CD4-positive, alpha-beta memory T cell (primary cell): ENCODE results near the gene MINK1. TPM values are rescaled to one million over a fixed set of nuclear protein-coding genes. Genes with fewer than 3 reads are reported as not detected.

Experiments used
- CTCF ChIA-PET: fragments of 350-600 bp; sonication (Branson Sonifier 250); formaldehyde crosslinking; loops from one replicate; lab custom pipeline; 2021; ENCODE audit warnings: inconsistent platforms; ENCODE audit not compliant: partially characterized antibody; lab: Charles Lee
- POLR2A ChIA-PET: fragments of 350-600 bp; sonication (Branson Sonifier 250); formaldehyde crosslinking; loops from one replicate; lab custom pipeline; 2021; ENCODE audit not compliant: partially characterized antibody; lab: Charles Lee
- DNase-seq, 5 donors: peaks; one replicate each; pipeline versions ENCODE4 v3.0.0 to v3.0.0-alpha.2; 2020 to 2022; ENCODE audit warnings: mixed read lengths in 1 of 5
- H3K27ac ChIP-seq: one replicate; pipeline ENCODE4 v1.7.0; 2013; ENCODE audit warnings: low read depth, low read length
- H3K27me3 ChIP-seq: 2 replicates; pipeline ENCODE4 v1.7.0; 2013; ENCODE audit warnings: mild to moderate bottlenecking, low read length, moderate library complexity; ENCODE audit not compliant: insufficient read depth
- H3K36me3 ChIP-seq: 2 replicates; pipeline ENCODE4 v1.7.0; 2013; ENCODE audit warnings: mild to moderate bottlenecking, low read length, moderate library complexity; ENCODE audit not compliant: insufficient read depth
- H3K4me1 ChIP-seq: 2 replicates; pipeline ENCODE4 v1.7.0; 2013; ENCODE audit warnings: mild to moderate bottlenecking, low read length, moderate library complexity; ENCODE audit not compliant: insufficient read depth
- H3K4me3 ChIP-seq, 2 donors: one replicate each; pipeline ENCODE4 v1.7.0; 2013; ENCODE audit warnings: low read length in 2 of 2, mild to moderate bottlenecking in 1 of 2
- H3K9me3 ChIP-seq, 2 donors: one replicate each; pipeline ENCODE4 v1.7.0; 2013; ENCODE audit warnings: low read length in 2 of 2, control low read depth in 1 of 2; ENCODE audit not compliant: control insufficient read depth in 1 of 2
- H3K27ac Mint-ChIP-seq, 7 donors: one replicate each; pipeline ENCODE4 v1.8.0; 2020 to 2021; ENCODE audit warnings: mixed read lengths in 7 of 7, mild to moderate bottlenecking in 6 of 7, inconsistent platforms in 3 of 7, moderate library complexity in 3 of 7
- H3K27me3 Mint-ChIP-seq, 2 donors: one replicate each; pipeline ENCODE4 v1.8.0; 2020 to 2021; ENCODE audit warnings: mixed read lengths in 2 of 2
- H3K36me3 Mint-ChIP-seq, 2 donors: one replicate each; pipeline ENCODE4 v1.8.0; 2020 to 2021; ENCODE audit warnings: mixed read lengths in 2 of 2, inconsistent platforms in 1 of 2, mild to moderate bottlenecking in 1 of 2
- H3K4me1 Mint-ChIP-seq, 4 donors: one replicate each; pipeline ENCODE4 v1.8.0; 2020 to 2021; ENCODE audit warnings: mixed read lengths in 4 of 4, mild to moderate bottlenecking in 1 of 4
- H3K4me3 Mint-ChIP-seq, 8 donors: one replicate each; pipeline ENCODE4 v1.8.0; 2020 to 2021; ENCODE audit warnings: mixed read lengths in 8 of 8, mild to moderate bottlenecking in 7 of 8, moderate library complexity in 6 of 8, inconsistent platforms in 3 of 8
- H3K9me3 Mint-ChIP-seq, 8 donors: one replicate each; pipeline ENCODE4 v1.8.0; 2020 to 2021; ENCODE audit warnings: mixed read lengths in 8 of 8, mild to moderate bottlenecking in 5 of 8, inconsistent platforms in 3 of 8, moderate library complexity in 1 of 8
- intact Hi-C: fragments of 100-400 bp; cut with micrococcal nuclease; formaldehyde crosslinking; loops from one replicate; pipeline ENCODE4 v1.15.1; 2023
- polyA plus RNA-seq, 2 donors: library from polyadenylated mRNA; unstranded; fragments of 300-500 nt; fragmentation: Illumina TruSeq; gene quantifications; one replicate each; pipeline ENCODE4 v1.2.3, GENCODE V29; 2021
- total RNA-seq, 2 experiments: library from RNA; stranded (reverse); gene quantifications; one replicate each; pipeline ENCODE4 v1.2.3, GENCODE V29; 2021

MINK1 gene
- total and polyA plus RNA-seq, 4 experiments from 2014 or later: 4.3 to 139 (median 88.6) TPM

DNA sequence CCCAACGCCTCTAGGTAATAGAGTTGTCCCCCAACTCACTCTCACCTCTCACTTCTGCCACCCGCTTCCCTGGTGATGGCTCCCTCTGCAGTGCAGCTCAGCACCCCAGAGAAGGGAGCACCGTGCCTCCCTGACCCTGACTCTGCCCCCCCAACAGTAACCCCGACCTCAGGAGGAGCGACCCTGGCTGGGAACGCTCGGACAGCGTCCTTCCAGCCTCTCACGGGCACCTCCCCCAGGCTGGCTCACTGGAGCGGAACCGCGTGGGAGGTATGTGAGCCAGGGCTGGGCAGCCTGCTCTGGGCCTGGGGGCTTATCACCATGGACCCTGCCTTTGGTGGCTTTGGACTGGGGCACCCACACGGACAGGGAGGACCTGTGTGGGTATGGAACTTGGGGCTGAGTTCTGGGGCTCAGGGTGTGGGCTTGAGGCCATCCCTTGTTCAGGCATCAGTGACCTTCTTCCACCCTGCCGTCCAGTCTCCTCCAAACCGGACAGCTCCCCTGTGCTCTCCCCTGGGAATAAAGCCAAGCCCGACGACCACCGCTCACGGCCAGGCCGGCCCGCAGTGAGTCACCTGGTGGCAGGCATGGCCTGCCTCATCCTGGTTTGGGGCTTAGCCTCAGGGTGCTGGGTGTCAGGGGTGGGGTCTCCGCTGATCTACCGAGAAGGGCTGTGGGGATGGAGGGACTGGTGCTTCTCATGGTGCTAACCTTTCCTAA is 59.5 kb downstream of the MINK1 start:
- H3K36me3 Mint-ChIP-seq: peaks cover 26 to 53% of the 10 kb centered on the region in 2 donors
- Histone ChIP-seq H3K4me3 (no peak overlapping the region), H3K36me3 (peaks cover 57% of the 10 kb centered on the region), H3K4me1 (no peaks in the 10 kb centered on the region), H3K27me3 (no peaks in the 10 kb centered on the region), H3K27ac (no peak overlapping the region), H3K9me3 (no peaks in the 10 kb centered on the region)
- intact Hi-C loops: no loop called here
- ChIA-PET POLR2A (interaction anchor here (1.1 to 1.7 kb wide), 2 partner anchors 86 to 189 kb away, joined by 3 to 4 read pairs; partner anchors contain the start of genes PELP1 and PLD2), CTCF (interaction anchor here (1.6 to 7.3 kb wide), 2 partner anchors 105 to 184 kb away, joined by 3 to 50 read pairs; partner anchors contain the start of gene ARRB2)
- H3K4me3 Mint-ChIP-seq: no peak overlapping the region
- peaks cover 0 to 6% (median 2%) of the 10 kb centered on the region in 4 donors for H3K4me1 Mint-ChIP-seq
- DNase-seq: no peak
- peak overlapping the region in 1 of 7 donors; percentile 73 for H3K27ac Mint-ChIP-seq
- H3K9me3 Mint-ChIP-seq: no peaks in the 10 kb centered on the region
- H3K27me3 Mint-ChIP-seq: no peaks in the 10 kb centered on the region

DNA sequence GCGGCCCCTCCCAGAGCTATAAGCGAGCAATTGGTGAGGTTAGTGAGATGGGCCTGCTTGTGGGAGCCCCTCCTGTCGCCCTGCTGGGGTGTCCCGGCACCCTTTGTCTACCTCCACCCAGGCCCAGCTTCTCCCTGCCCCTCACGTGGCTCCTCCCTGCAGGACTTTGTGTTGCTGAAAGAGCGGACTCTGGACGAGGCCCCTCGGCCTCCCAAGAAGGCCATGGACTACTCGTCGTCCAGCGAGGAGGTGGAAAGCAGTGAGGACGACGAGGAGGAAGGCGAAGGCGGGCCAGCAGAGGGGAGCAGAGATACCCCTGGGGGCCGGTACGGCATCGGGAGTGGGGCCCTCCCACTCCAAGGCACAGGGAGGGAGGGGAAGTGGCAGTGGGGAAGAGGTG is 60.1 kb downstream of the MINK1 start:
- peaks cover 1 to 7% (median 3%) of the 10 kb centered on the region in 4 donors for H3K4me1 Mint-ChIP-seq
- intact Hi-C loops: no loop called here
- no peak overlapping the region for H3K27ac ChIP-seq
- no peak overlapping the region for H3K4me3 ChIP-seq
- CTCF ChIA-PET: interaction anchor here (7.3 kb wide), 1 partner anchor 185 kb away, joined by 50 read pairs; the partner anchor contains the start of gene ARRB2
- H3K27ac Mint-ChIP-seq: no peak overlapping the region
- H3K36me3 Mint-ChIP-seq: peaks cover 26 to 53% of the 10 kb centered on the region in 2 donors
- H3K4me1 ChIP-seq: no peaks in the 10 kb centered on the region
- POLR2A ChIA-PET: no interaction called here
- H3K27me3 ChIP-seq: no peaks in the 10 kb centered on the region
- peaks cover 57% of the 10 kb centered on the region for H3K36me3 ChIP-seq
- no peak for DNase-seq
- H3K9me3 Mint-ChIP-seq: no peaks in the 10 kb centered on the region
- H3K9me3 ChIP-seq: no peaks in the 10 kb centered on the region
- H3K27me3 Mint-ChIP-seq: no peaks in the 10 kb centered on the region
- H3K4me3 Mint-ChIP-seq: no peak overlapping the region

DNA sequence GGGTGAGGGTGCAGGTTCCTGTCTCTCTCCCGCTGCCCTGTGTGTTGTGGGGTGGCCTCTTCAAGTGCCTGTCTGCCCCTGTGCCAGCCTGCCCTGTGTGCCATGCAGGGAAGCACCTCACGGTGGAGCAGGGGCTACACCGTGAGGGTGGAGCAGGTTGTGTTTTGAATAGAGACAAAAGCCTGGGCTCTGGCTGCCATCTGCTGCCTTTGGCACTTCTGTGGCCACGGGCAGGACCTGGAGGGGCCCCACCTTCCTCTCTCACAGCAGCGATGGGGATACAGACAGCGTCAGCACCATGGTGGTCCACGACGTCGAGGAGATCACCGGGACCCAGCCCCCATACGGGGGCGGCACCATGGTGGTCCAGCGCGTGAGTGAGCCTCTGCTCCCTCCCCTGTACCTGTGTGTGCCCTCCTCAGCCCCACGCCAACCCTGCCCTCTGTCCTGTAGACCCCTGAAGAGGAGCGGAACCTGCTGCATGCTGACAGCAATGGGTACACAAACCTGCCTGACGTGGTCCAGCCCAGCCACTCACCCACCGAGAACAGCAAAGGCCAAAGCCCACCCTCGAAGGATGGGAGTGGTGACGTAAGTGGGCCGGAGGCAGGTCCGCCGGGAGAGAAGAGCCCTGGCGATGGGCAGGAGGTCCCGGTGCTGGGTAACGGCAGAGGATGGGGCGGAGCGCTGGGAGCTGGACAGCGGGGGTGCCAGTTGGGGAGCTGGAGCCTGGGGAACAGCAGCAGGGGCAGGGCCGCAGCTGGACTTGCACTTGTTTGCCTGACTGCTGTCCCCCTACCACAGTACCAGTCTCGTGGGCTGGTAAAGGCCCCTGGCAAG is 60.8 kb downstream of the MINK1 start:
- CTCF ChIA-PET: no interaction called here
- Histone ChIP-seq H3K4me3 (no peak overlapping the region), H3K9me3 (no peaks in the 10 kb centered on the region), H3K27ac (no peak overlapping the region), H3K27me3 (no peaks in the 10 kb centered on the region), H3K4me1 (peaks cover 5% of the 10 kb centered on the region), H3K36me3 (peaks cover 57% of the 10 kb centered on the region)
- Mint-ChIP-seq H3K36me3 (peaks cover 26 to 52% of the 10 kb centered on the region in 2 donors), H3K4me1 (peaks cover 1 to 10% (median 6%) of the 10 kb centered on the region in 4 donors), H3K27ac (peak overlapping the region in 1 of 7 donors; percentile 64), H3K9me3 (no peaks in the 10 kb centered on the region), H3K27me3 (no peaks in the 10 kb centered on the region), H3K4me3 (no peak overlapping the region)
- intact Hi-C loops: no loop called here
- POLR2A ChIA-PET: no interaction called here
- DNase-seq: no peak

DNA sequence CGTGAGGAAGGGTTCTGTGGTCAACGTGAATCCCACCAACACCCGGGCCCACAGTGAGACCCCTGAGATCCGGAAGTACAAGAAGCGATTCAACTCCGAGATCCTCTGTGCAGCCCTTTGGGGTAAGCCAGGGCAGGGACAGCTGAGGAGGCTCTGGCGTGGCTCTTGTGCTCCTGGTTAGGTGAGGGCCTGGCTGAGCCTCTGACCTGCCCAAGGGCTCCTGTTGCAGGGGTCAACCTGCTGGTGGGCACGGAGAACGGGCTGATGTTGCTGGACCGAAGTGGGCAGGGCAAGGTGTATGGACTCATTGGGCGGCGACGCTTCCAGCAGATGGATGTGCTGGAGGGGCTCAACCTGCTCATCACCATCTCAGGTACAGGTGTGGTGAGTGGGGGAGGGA is 62.0 kb downstream of the MINK1 start:
- ChIA-PET CTCF (no interaction called here), POLR2A (no interaction called here)
- Mint-ChIP-seq H3K4me1 (peaks cover 2 to 16% (median 12%) of the 10 kb centered on the region in 4 donors), H3K9me3 (no peaks in the 10 kb centered on the region), H3K4me3 (no peak overlapping the region), H3K27ac (peak overlapping the region in 1 of 7 donors; percentile 13), H3K27me3 (peaks cover 0 to 2% of the 10 kb centered on the region in 2 donors), H3K36me3 (peaks cover 22 to 48% of the 10 kb centered on the region in 2 donors)
- DNase-seq: no peak
- H3K36me3 ChIP-seq: peaks cover 56% of the 10 kb centered on the region
- H3K27ac ChIP-seq: no peak overlapping the region
- no peak overlapping the region for H3K4me3 ChIP-seq
- intact Hi-C loops: no loop called here
- no peaks in the 10 kb centered on the region for H3K27me3 ChIP-seq
- H3K9me3 ChIP-seq: no peaks in the 10 kb centered on the region
- peaks cover 12% of the 10 kb centered on the region for H3K4me1 ChIP-seq

DNA sequence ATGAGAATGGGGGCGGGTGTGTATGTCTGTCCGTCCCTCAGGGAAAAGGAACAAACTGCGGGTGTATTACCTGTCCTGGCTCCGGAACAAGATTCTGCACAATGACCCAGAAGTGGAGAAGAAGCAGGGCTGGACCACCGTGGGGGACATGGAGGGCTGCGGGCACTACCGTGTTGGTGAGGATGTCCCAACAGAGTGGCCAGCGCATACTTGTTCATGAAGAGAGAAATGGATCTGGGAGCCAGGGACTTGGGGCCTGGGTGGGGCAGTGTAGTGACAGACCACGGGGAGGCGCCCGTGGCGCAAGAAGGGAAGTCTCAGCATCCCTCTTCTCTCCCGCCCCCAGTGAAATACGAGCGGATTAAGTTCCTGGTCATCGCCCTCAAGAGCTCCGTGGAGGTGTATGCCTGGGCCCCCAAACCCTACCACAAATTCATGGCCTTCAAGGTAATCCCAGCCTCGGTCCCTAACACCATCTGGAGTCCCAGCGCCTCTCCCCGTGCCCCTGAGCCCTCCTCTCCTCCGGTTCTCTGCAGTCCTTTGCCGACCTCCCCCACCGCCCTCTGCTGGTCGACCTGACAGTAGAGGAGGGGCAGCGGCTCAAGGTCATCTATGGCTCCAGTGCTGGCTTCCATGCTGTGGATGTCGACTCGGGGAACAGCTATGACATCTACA is 62.7 kb downstream of the MINK1 start:
- H3K4me3 ChIP-seq: no peak overlapping the region
- H3K4me3 Mint-ChIP-seq: peak overlapping the region in 1 of 8 donors; percentile 59

DNA sequence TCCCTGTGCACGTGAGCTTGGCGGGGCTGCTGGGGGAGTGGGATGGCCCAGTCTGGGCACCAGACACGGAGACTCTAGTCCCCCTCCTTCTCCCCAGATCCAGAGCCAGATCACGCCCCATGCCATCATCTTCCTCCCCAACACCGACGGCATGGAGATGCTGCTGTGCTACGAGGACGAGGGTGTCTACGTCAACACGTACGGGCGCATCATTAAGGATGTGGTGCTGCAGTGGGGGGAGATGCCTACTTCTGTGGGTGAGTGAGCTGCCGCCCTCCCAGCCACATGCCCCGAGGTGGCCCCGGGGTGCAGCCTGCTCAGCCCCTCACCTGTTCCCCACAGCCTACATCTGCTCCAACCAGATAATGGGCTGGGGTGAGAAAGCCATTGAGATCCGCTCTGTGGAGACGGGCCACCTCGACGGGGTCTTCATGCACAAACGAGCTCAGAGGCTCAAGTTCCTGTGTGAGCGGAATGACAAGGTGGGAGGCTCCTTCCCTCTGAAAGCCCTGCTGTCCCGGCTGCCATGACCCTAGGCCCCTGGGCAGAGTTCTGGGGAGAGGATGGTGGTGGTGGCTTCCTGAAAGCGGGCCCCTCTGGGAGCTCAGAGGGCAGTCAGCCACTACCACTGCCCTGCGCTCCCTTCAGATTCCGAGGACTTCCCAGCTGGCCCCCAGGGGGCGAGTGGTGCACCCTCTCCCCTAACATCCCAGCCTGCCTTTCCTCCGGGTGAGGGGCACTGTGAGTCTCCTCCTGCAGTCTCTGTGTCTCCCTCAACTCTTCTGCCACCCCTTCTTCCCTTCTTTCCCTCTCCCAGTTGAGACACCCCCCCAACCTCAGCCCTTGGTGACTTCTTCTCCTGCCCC is 63.4 kb downstream of the MINK1 start:
- Mint-ChIP-seq H3K4me3 (no peak overlapping the region), H3K36me3 (peaks cover 16 to 42% of the 10 kb centered on the region in 2 donors), H3K27ac (peak overlapping the region in 4 of 7 donors; percentile 13 to 87 (median 24)), H3K9me3 (no peaks in the 10 kb centered on the region), H3K27me3 (peaks cover 0 to 2% of the 10 kb centered on the region in 2 donors), H3K4me1 (peaks cover 5 to 27% (median 17%) of the 10 kb centered on the region in 4 donors)
- Histone ChIP-seq H3K27ac (no peak overlapping the region), H3K4me3 (no peak overlapping the region), H3K36me3 (peaks cover 42% of the 10 kb centered on the region), H3K27me3 (no peaks in the 10 kb centered on the region), H3K4me1 (peaks cover 23% of the 10 kb centered on the region), H3K9me3 (no peaks in the 10 kb centered on the region)
- intact Hi-C loops: no loop called here
- CTCF ChIA-PET: interaction anchor here (0.9 to 1.0 kb wide), 2 partner anchors 8 to 12 kb away, joined by 3 read pairs; no protein-coding TSS in a partner anchor
- POLR2A ChIA-PET: interaction anchor here (0.9 to 1.3 kb wide), 2 partner anchors 44 to 187 kb away, joined by 3 to 4 read pairs; partner anchors contain the start of genes ARRB2, RNF167 and SLC25A11
- no peak for DNase-seq

More for the DNA sequence above, 62.7 kb downstream of the MINK1 start:
- Mint-ChIP-seq H3K27me3 (peaks cover 0 to 2% of the 10 kb centered on the region in 2 donors), H3K9me3 (no peaks in the 10 kb centered on the region), H3K36me3 (peaks cover 22 to 43% of the 10 kb centered on the region in 2 donors), H3K27ac (peak overlapping the region in 1 of 7 donors; percentile 13), H3K4me1 (peaks cover 3 to 20% (median 14%) of the 10 kb centered on the region in 4 donors)
- ChIA-PET POLR2A (interaction anchor here (1.3 kb wide), 1 partner anchor 44 kb away, joined by 3 read pairs; the partner anchor contains the start of genes RNF167 and SLC25A11), CTCF (interaction anchor here (1.0 kb wide), 1 partner anchor 13 kb away, joined by 3 read pairs; no protein-coding TSS in a partner anchor)
- DNase-seq: no peak
- H3K27me3 ChIP-seq: no peaks in the 10 kb centered on the region
- no peaks in the 10 kb centered on the region for H3K9me3 ChIP-seq
- intact Hi-C loops: no loop called here
- H3K27ac ChIP-seq: no peak overlapping the region
- H3K36me3 ChIP-seq: peaks cover 49% of the 10 kb centered on the region
- H3K4me1 ChIP-seq: peaks cover 18% of the 10 kb centered on the region
